Sigmoid colon (tissue), 7 donors: ENCODE results near the gene SMCO1. TPM values are rescaled to one million over a fixed set of nuclear protein-coding genes. Genes with fewer than 3 reads are reported as not detected.
"Not testable (repeated sequence)": the region's sequence is repeated elsewhere in the genome, so short reads cannot be mapped to it uniquely, and the experiment has no call there.

ENCODE experiments used
- DNase-seq: peaks from one replicate; pipeline ENCODE4 v3.0.0-alpha.2; 2019
- H3K27ac ChIP-seq, 4 donors: fragments of 200-600 bp; sonication (generic); one replicate each; pipeline ENCODE4 v1.5.1; 2016 to 2019; ENCODE audit warnings: mild to moderate bottlenecking in 1 of 4
- H3K27me3 ChIP-seq, 3 donors: fragments of 200-600 bp; sonication (generic); one replicate each; pipeline ENCODE4 v1.5.1; 2019; ENCODE audit warnings: mild to moderate bottlenecking in 1 of 3
- H3K36me3 ChIP-seq, 4 donors: fragments of 200-600 bp; sonication (generic); one replicate each; pipeline ENCODE4 v1.5.1; 2016 to 2019
- H3K4me1 ChIP-seq, 4 donors: fragments of 200-600 bp; sonication (generic); one replicate each; pipeline ENCODE4 v1.5.1; 2017 to 2019
- H3K4me3 ChIP-seq, 4 donors: fragments of 200-600 bp; sonication (generic); one replicate each; pipeline ENCODE4 v1.5.1; 2017 to 2019; ENCODE audit warnings: mild to moderate bottlenecking in 2 of 4, moderate library complexity in 1 of 4
- H3K9me3 ChIP-seq, 4 donors: fragments of 200-600 bp in 3 of 4; sonication (generic) in 3 of 4; one replicate each; pipeline versions ENCODE4 v1.5.1 to v1.6.1; 2013 to 2019
- CTCF ChIP-seq, 4 experiments: fragments of 450-650 bp in 3 of 4; fragments of 200-600 bp in 1 of 4; IDR thresholded peaks; one replicate each; pipeline ENCODE4 v1.5.1; 2016 to 2019; ENCODE audit warnings: antibody characterized with exemption in 4 of 4, mild to moderate bottlenecking in 3 of 4, moderate library complexity in 2 of 4
- EP300 ChIP-seq, 4 donors: sonication (generic); formaldehyde crosslinking; IDR thresholded peaks; one replicate each; pipeline ENCODE4 v1.6.1; 2017; ENCODE audit warnings: antibody characterized with exemption in 4 of 4
- POLR2A ChIP-seq, 2 donors: fragments of 450-650 bp; IDR thresholded peaks; one replicate each; pipeline ENCODE4 v1.6.1; 2016; ENCODE audit warnings: antibody characterized with exemption in 2 of 2, mild to moderate bottlenecking in 2 of 2, moderate library complexity in 2 of 2
- POLR2AphosphoS5 ChIP-seq, 4 donors: sonication (generic); formaldehyde crosslinking; IDR thresholded peaks; one replicate each; pipeline ENCODE4 v1.6.1; 2017; ENCODE audit warnings: antibody characterized with exemption in 4 of 4
- WGBS, 2 donors: extraction: QIAGEN DNeasy Blood & Tissue Kit; methylation state at CpG; one replicate each; pipeline ENCODE4 v1.1.7; 2013; 5-methylcytosine and 5-hydroxymethylcytosine counted together
- intact Hi-C: fragments of 100-400 bp; cut with DNase I; formaldehyde crosslinking; loops from one replicate; pipeline ENCODE4 v1.15.1; 2023
- polyA plus RNA-seq, 3 donors: library from polyadenylated mRNA; stranded (reverse); fragments of 200-250 nt; gene quantifications; one replicate each; pipeline ENCODE4 v1.2.3, GENCODE V29; 2013
- total RNA-seq, 4 donors: library from RNA; depleted of rRNA; stranded (reverse); fragments of >200 nt; gene quantifications; one replicate each; pipeline ENCODE4 v1.1.0, GENCODE V29; 2016
- donor health status: healthy with polysubstance abuse.
- donor health status: Bipolar disorder and iron deficiency.
- donor health status: healthy.

The SMCO1 gene
- total and polyA plus RNA-seq, 7 donors, result not detected

GRCh38 chr3:196513697-196514349 lies 1.3 kb downstream of the SMCO1 start:
- Histone ChIP-seq H3K4me1 (no peaks in the 10 kb centered on the region), H3K27ac (no peak overlapping the region), H3K27me3 (no peaks in the 10 kb centered on the region), H3K36me3 (no peaks in the 10 kb centered on the region), H3K9me3 (peaks cover 0 to 7% (median 0%) of the 10 kb centered on the region in 4 donors), H3K4me3 (no peak overlapping the region)
- intact Hi-C loops, result no loop called here
- no peak for DNase-seq
- 89 to 90% methylated on average over 8 of the region's 8 CpGs for WGBS, 2 donors
- TF ChIP-seq POLR2A (IDR thresholded peaks at IDR 0.05), result no peak
- no peak for TF ChIP-seq EP300 (IDR thresholded peaks at IDR 0.05)
- no peak for TF ChIP-seq CTCF (IDR thresholded peaks at IDR 0.05)
- TF ChIP-seq POLR2AphosphoS5 (IDR thresholded peaks at IDR 0.05), result no peak

DNA sequence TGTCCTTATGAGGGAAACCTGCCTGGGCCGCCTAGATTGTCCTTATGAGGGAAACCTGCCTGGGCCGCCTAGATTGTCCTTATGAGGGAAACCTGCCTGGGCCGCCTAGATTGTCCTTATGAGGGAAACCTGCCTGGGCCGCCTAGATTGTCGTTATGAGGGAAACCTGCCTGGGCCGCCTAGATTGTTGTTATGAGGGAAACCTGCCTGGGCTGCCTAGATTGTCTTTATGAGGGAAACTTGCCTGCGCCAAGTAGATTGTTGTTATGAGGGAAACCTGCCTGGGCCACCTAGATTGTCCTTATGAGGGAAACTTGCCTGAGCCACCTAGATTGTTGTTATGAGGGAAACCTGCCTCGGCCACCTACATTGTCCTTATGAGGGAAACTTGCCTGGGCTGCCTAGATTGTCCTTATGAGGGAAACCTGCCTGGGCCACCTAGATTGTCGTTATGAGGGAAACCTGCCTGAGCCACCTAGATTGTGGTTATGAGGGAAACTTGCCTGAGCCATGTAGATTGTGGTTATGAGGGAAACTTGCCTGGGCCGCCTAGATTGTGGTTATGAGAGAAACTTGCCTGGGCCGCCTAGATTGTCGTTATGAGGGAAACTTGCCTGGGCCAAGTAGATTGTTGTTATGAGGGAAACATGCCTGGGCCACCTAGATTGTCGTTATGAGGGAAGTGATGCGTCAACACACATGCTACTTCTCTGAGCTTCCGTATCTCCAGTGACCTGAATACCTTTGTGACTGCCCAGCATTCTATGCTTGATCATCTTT lies 3.3 kb downstream of the SMCO1 start:
- H3K27ac ChIP-seq, H3K9me3 ChIP-seq, H3K36me3 ChIP-seq, DNase-seq, H3K4me1 ChIP-seq, H3K27me3 ChIP-seq, intact Hi-C loops, H3K4me3 ChIP-seq: not testable (repeated sequence)
- WGBS, 2 donors, result 85 to 89% methylated on average over 15 of the region's 15 CpGs

- H3K4me1 ChIP-seq, DNase-seq, H3K9me3 ChIP-seq, H3K4me3 ChIP-seq, intact Hi-C loops, H3K27ac ChIP-seq, H3K36me3 ChIP-seq, H3K27me3 ChIP-seq: not testable (repeated sequence)
- WGBS, 2 donors, result 95 to 96% methylated on average over 1 of the region's 1 CpG
Observed at GRCh38 chr3:196511108-196511507, 4.0 kb downstream of the SMCO1 start.

DNA sequence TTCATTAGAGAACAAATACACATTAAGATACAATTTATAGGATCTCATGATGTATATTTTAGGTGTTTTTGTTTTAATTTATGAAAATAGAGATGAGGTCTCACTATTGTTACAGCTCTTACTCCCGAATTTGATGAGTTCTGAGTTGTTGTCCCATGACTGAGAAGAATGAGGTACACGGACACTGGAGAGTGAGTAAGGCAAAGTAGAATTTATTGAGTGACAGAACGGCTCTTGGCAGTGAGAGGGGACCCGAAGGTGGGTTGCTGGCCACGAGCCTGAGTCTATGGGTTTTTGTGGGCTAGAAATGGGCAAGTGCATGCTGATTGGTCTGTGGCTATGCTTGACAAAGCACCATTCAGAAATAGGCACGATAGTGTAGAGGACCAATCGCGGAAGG lies 8.5 kb downstream of the SMCO1 start:
- WGBS, 2 donors, result 89 to 92% methylated on average over 8 of the region's 8 CpGs
- intact Hi-C loops, result no loop called here
- H3K36me3 ChIP-seq, result no peaks in the 10 kb centered on the region

GRCh38 chr3:196504556-196504955 lies 10.6 kb downstream of the SMCO1 start:
- Histone ChIP-seq H3K9me3 (no peaks in the 10 kb centered on the region), H3K4me1 (peaks cover 0 to 24% (median 18%) of the 10 kb centered on the region in 4 donors), H3K27ac (peak overlapping the region; percentile 94 to 97 (median 96)), H3K27me3 (no peaks in the 10 kb centered on the region), H3K36me3 (no peaks in the 10 kb centered on the region), H3K4me3 (no peak overlapping the region)
- intact Hi-C loops, result no loop called here
- 97 to 98% methylated on average over 6 of the region's 6 CpGs for WGBS, 2 donors
- TF ChIP-seq CTCF (IDR thresholded peaks at IDR 0.05), result no peak
- TF ChIP-seq POLR2A (IDR thresholded peaks at IDR 0.05), result no peak
- TF ChIP-seq POLR2AphosphoS5 (IDR thresholded peaks at IDR 0.05), result no peak
- no peak for TF ChIP-seq EP300 (IDR thresholded peaks at IDR 0.05)
- no peak for DNase-seq

More for the DNA sequence above, 8.5 kb downstream of the SMCO1 start:
- peaks cover 0 to 5% (median 2%) of the 10 kb centered on the region in 4 donors for H3K4me1 ChIP-seq
- no peaks in the 10 kb centered on the region for H3K27me3 ChIP-seq
- H3K27ac ChIP-seq, result no peak overlapping the region
- TF ChIP-seq CTCF (IDR thresholded peaks at IDR 0.05), result no peak
- TF ChIP-seq POLR2A (IDR thresholded peaks at IDR 0.05), result no peak
- no peak for TF ChIP-seq POLR2AphosphoS5 (IDR thresholded peaks at IDR 0.05)
- TF ChIP-seq EP300 (IDR thresholded peaks at IDR 0.05), result no peak
- DNase-seq, result no peak
- no peaks in the 10 kb centered on the region for H3K9me3 ChIP-seq
- no peak overlapping the region for H3K4me3 ChIP-seq

- Histone ChIP-seq H3K4me3 (peak overlapping the region; percentile 72 to 87 (median 80)), H3K4me1 (peaks cover 0 to 29% (median 21%) of the 10 kb centered on the region in 4 donors), H3K27ac (peak overlapping the region; percentile 94 to 97 (median 96))
- WGBS, 2 donors, result 18 to 26% methylated on average over 7 of the region's 7 CpGs
- intact Hi-C loops, H3K27me3 ChIP-seq, H3K9me3 ChIP-seq, DNase-seq, H3K36me3 ChIP-seq: not testable (repeated sequence)
Observed at GRCh38 chr3:196504077-196504398, 11.1 kb downstream of the SMCO1 start.
